Hematopoietic multipotent progenitor cell treated with erythropoietin and hydrocortisone succinate and interleukin-3 and kit ligand, for 8 days (in vitro differentiated cells): ENCODE measurements around the gene BDKRB1.

Experiments
- DNase-seq: peaks from one replicate; pipeline ENCODE4 v3.0.0-alpha.2; 2015

BDKRB1 gene

GRCh38 chr14:96255501-96256366 lies at the start of gene BDKRB1:
TSS of gene BDKRB1 (plus strand) at chr14:96256210. CDS start at chr14:96263683, 7,473 bp downstream.
- DNase-seq: no peak

GRCh38 chr14:96206461-96206860 lies 49.5 kb upstream of the BDKRB1 start:
- no peak for DNase-seq

- DNase-seq: no peak
Measured at GRCh38 chr14:96207686-96208085, 48.3 kb upstream of the BDKRB1 start.

- DNase-seq: no peak
Measured at GRCh38 chr14:96208739-96209138, 47.3 kb upstream of the BDKRB1 start.

- no peak for DNase-seq
Measured at GRCh38 chr14:96212140-96212539, 43.9 kb upstream of the BDKRB1 start.

GRCh38 chr14:96212896-96213295 lies 43.1 kb upstream of the BDKRB1 start:
- DNase-seq: no peak

GRCh38 chr14:96213871-96214465 lies 42.0 kb upstream of the BDKRB1 start:
- no peak for DNase-seq

- DNase-seq: no peak
Measured at GRCh38 chr14:96214793-96215192, 41.2 kb upstream of the BDKRB1 start.

- DNase-seq: no peak
Measured at GRCh38 chr14:96215452-96216244, 40.4 kb upstream of the BDKRB1 start.

GRCh38 chr14:96216627-96217026 lies 39.4 kb upstream of the BDKRB1 start:
- DNase-seq: no peak

GRCh38 chr14:96217376-96217913 lies 38.6 kb upstream of the BDKRB1 start:
- no peak for DNase-seq

- DNase-seq: no peak
Measured at GRCh38 chr14:96221109-96221650, 34.8 kb upstream of the BDKRB1 start.

- DNase-seq: no peak
Measured at GRCh38 chr14:96221841-96222240, 34.2 kb upstream of the BDKRB1 start.

GRCh38 chr14:96224480-96225096 lies 31.4 kb upstream of the BDKRB1 start:
- no peak for DNase-seq

- DNase-seq: no peak
Measured at GRCh38 chr14:96225213-96225612, 30.8 kb upstream of the BDKRB1 start.

- no peak for DNase-seq
Measured at GRCh38 chr14:96225745-96226151, 30.3 kb upstream of the BDKRB1 start.

- DNase-seq: no peak
Measured at GRCh38 chr14:96227428-96227827, 28.6 kb upstream of the BDKRB1 start.

- DNase-seq: no peak
Measured at GRCh38 chr14:96229315-96229714, 26.7 kb upstream of the BDKRB1 start.

GRCh38 chr14:96231056-96231455 lies 25.0 kb upstream of the BDKRB1 start:
- no peak for DNase-seq

- DNase-seq: no peak
Measured at GRCh38 chr14:96231526-96232130, 24.4 kb upstream of the BDKRB1 start.

GRCh38 chr14:96232506-96232905 lies 23.5 kb upstream of the BDKRB1 start:
- no peak for DNase-seq

- DNase-seq: no peak
Measured at GRCh38 chr14:96233661-96234060, 22.3 kb upstream of the BDKRB1 start.
